B cell (primary cell): ENCODE results near the gene HCN2. TPM values are rescaled to one million over a fixed set of nuclear protein-coding genes. Genes with fewer than 3 reads are reported as not detected.

Experiments
- ATAC-seq: fragments of 200-7000 bp; cut with Tn5 transposase; one replicate; pipeline ENCODE4 v1.10.0; 2021; ENCODE audit warnings: low read depth, mild to moderate bottlenecking, moderate number of reproducible peaks, moderate library complexity
- CTCF ChIA-PET: fragments of 350-600 bp; sonication (Branson Sonifier 250); formaldehyde crosslinking; loops from one replicate; lab custom pipeline; 2021; ENCODE audit warnings: antibody characterized with exemption, inconsistent platforms; lab: Charles Lee
- POLR2A ChIA-PET: fragments of 350-600 bp; sonication (Branson Sonifier 250); formaldehyde crosslinking; loops from one replicate; lab custom pipeline; 2021; ENCODE audit warnings: antibody characterized with exemption; lab: Charles Lee
- DNase-seq: peaks from one replicate; pipeline ENCODE4 v3.0.0; 2013
- H2AFZ ChIP-seq: 2 replicates; pipeline ENCODE4 v1.6.1; 2012; ENCODE audit warnings: mild to moderate bottlenecking, low read depth, low read length; ENCODE audit not compliant: insufficient read depth, poor library complexity, severe bottlenecking
- H3K27ac ChIP-seq, 2 donors: 1 replicate in 1 of 2; 2 replicates in 1 of 2; pipeline ENCODE4 v1.5.1; 2012 to 2013; ENCODE audit warnings: low read length in 2 of 2, mild to moderate bottlenecking in 2 of 2, moderate library complexity in 1 of 2
- H3K27me3 ChIP-seq, 4 experiments: fragments of 200-600 bp in 1 of 4; sonication (generic) in 1 of 4; replicated peaks in 1 of 4; 1 replicate in 2 of 4; 2 replicates in 2 of 4; pipeline versions ENCODE4 v1.6.1 to v1.7.0; 2013 to 2016; ENCODE audit warnings: low read length in 3 of 4, mild to moderate bottlenecking in 2 of 4, mixed read lengths in 1 of 4, moderate library complexity in 1 of 4; ENCODE audit not compliant: insufficient read depth in 4 of 4, control insufficient read depth in 3 of 4; ENCODE audit errors: control extremely low read depth in 1 of 4
- H3K36me3 ChIP-seq, 2 experiments: replicated peaks in 1 of 2; 1 replicate in 1 of 2; 2 replicates in 1 of 2; pipeline versions ENCODE4 v1.6.1 to v1.7.1; 2013; ENCODE audit warnings: low read length in 1 of 2; ENCODE audit not compliant: insufficient read depth in 2 of 2, control insufficient read depth in 1 of 2; ENCODE audit errors: control extremely low read depth in 1 of 2, extremely low read depth in 1 of 2
- H3K4me1 ChIP-seq, 2 donors: fragments of 200-600 bp in 1 of 2; sonication (generic) in 1 of 2; 1 replicate in 1 of 2; 2 replicates in 1 of 2; pipeline versions ENCODE4 v1.5.1 to v1.6.1; 2013 to 2017; ENCODE audit warnings: low read length in 2 of 2; ENCODE audit not compliant: control insufficient read depth in 2 of 2, insufficient read depth in 2 of 2
- H3K4me2 ChIP-seq: replicated peaks from 2 replicates; pipeline ENCODE3; 2012; ENCODE audit warnings: mild to moderate bottlenecking, low read depth, low read length; ENCODE audit not compliant: poor library complexity, severe bottlenecking
- H3K4me3 ChIP-seq, 5 experiments: fragments of 200-600 bp in 1 of 5; sonication (generic) in 1 of 5; 1 replicate in 3 of 5; 2 replicates in 2 of 5; pipeline versions ENCODE4 v1.5.1 to v1.7.0; 2011 to 2016; ENCODE audit warnings: low read length in 4 of 5, mild to moderate bottlenecking in 4 of 5, low read depth in 2 of 5, control low read depth in 1 of 5, moderate library complexity in 1 of 5; ENCODE audit not compliant: insufficient read depth in 1 of 5; ENCODE audit errors: control extremely low read depth in 1 of 5, extremely low read depth in 1 of 5
- H3K79me2 ChIP-seq: fragments of 200-600 bp; sonication (generic); one replicate; pipeline ENCODE4 v1.6.0; 2016; ENCODE audit warnings: low read length; ENCODE audit not compliant: control insufficient read depth, insufficient read depth
- H3K9ac ChIP-seq: fragments of 200-600 bp; sonication (generic); 2 replicates; pipeline ENCODE4 v1.6.1; 2017; ENCODE audit warnings: mild to moderate bottlenecking, low read length, moderate library complexity
- H3K9me3 ChIP-seq, 3 donors: one replicate each; pipeline versions ENCODE4 v1.6.1 to v1.7.1; 2013; ENCODE audit warnings: low read length in 2 of 3; ENCODE audit not compliant: control insufficient read depth in 2 of 3, insufficient read depth in 1 of 3; ENCODE audit errors: control extremely low read depth in 1 of 3
- H4K20me1 ChIP-seq: 2 replicates; pipeline ENCODE4 v1.6.0; 2012; ENCODE audit warnings: mild to moderate bottlenecking, low read length; ENCODE audit not compliant: insufficient read depth, control insufficient read depth, poor library complexity, severe bottlenecking
- H3K27ac Mint-ChIP-seq: one replicate; pipeline ENCODE4 v1.8.0; 2021; ENCODE audit warnings: mixed read lengths
- H3K27me3 Mint-ChIP-seq: one replicate; pipeline ENCODE4 v1.8.0; 2021; ENCODE audit warnings: mixed read lengths
- H3K4me1 Mint-ChIP-seq: one replicate; pipeline ENCODE4 v1.8.0; 2021; ENCODE audit warnings: mixed read lengths
- H3K4me3 Mint-ChIP-seq: one replicate; pipeline ENCODE4 v1.8.0; 2021; ENCODE audit warnings: mixed read lengths
- H3K9me3 Mint-ChIP-seq: one replicate; pipeline ENCODE4 v1.8.0; 2022; ENCODE audit warnings: mixed read lengths; ENCODE audit not compliant: insufficient read depth
- EZH2 ChIP-seq: IDR thresholded peaks from 2 replicates; pipeline ENCODE4 v1.6.1; 2012; ENCODE audit warnings: borderline replicate concordance, low read depth, mild to moderate bottlenecking, moderate library complexity, low read length; ENCODE audit not compliant: insufficient read depth, poor library complexity, severe bottlenecking
- WGBS: methylation state at CpG from one replicate; pipeline ENCODE4 v1.1.5; 2013; ENCODE audit warnings: missing lambda C conversion rate; ENCODE audit not compliant: insufficient coverage; 5-methylcytosine and 5-hydroxymethylcytosine counted together
- intact Hi-C: fragments of 100-400 bp; cut with micrococcal nuclease; formaldehyde crosslinking; loops from one replicate; pipeline ENCODE4 v1.10.0; 2022
- polyA plus RNA-seq: library from polyadenylated mRNA; depleted of rRNA; stranded (reverse); fragments of >200 nt; gene quantifications from 2 replicates; pipeline ENCODE4 v1.2.3, GENCODE V29; 2012
- total RNA-seq, 2 donors: library from RNA; stranded (reverse); fragments of 120-200 nt in 1 of 2; gene quantifications; 1 replicate in 1 of 2; 2 replicates in 1 of 2; pipeline versions ENCODE4 v1.2.3 to v1.2.4, GENCODE V29; 2013 to 2022
- TF ChIP-seq, protein P1 (sequence below): fragments of 200-600 bp; IDR thresholded peaks from one replicate; pipeline ENCODE4 v1.8.0; 2022; ENCODE audit warnings: antibody characterized with exemption, mild to moderate bottlenecking

HCN2 gene
- total and polyA plus RNA-seq, 2 donors (not counting 1 experiment from before 2014, with no cell fraction given): 0.27 to 0.57 TPM

DNA sequence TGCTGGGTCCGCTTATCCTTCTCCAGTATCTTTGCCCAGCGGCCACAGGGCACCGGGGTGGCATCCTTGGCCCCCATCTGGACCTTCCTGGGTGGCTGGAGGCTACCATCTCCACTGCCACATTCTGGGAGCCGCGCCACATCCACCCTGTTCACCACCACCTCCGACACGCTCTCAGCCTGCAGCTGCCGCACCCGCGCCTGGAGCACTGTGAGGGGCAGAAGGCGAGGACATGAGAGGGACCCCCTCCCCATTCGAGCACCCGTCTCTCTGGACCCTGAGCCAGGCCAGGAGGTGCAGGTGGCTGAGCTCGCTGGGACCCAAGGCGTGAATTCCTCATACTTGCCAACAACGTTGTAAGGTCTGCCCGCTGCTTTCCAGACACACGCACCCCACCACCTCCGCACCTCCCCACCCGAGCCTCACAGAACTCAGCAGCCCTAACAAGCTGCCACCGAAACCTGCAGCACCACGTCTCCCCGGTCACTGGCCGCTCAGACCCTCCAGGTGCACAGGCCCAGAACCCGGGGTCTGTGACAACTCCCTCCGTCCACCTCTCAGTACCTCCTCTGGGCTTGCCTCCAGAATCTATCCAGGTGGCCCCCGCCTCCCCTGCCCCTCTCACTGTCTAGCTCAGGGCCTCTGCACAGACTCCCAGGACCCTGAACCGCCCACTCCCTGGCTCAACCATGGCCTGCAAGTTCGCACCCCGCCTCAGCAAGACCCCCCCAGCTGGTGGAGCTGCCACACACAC lies 40.5 kb downstream of the HCN2 start:
- Histone ChIP-seq H3K9me3 (no peaks in the 10 kb centered on the region), H3K4me3 (no peak overlapping the region), H3K4me2 (no peak overlapping the region), H3K27me3 (no peaks in the 10 kb centered on the region), H3K27ac (no peak overlapping the region), H3K9ac (no peak overlapping the region), H2AFZ (no peak overlapping the region), H3K79me2 (peaks cover 64% of the 10 kb centered on the region), H3K4me1 (peaks cover 14 to 24% of the 10 kb centered on the region in 2 donors), H4K20me1 (peaks cover 48% of the 10 kb centered on the region), H3K36me3 (peaks cover 0 to 26% of the 10 kb centered on the region in 2 experiments)
- no peak overlapping the region for H3K27ac Mint-ChIP-seq
- H3K4me1 Mint-ChIP-seq: peaks cover 23% of the 10 kb centered on the region
- TF ChIP-seq EZH2: no peak
- TF ChIP-seq, protein P1, sequence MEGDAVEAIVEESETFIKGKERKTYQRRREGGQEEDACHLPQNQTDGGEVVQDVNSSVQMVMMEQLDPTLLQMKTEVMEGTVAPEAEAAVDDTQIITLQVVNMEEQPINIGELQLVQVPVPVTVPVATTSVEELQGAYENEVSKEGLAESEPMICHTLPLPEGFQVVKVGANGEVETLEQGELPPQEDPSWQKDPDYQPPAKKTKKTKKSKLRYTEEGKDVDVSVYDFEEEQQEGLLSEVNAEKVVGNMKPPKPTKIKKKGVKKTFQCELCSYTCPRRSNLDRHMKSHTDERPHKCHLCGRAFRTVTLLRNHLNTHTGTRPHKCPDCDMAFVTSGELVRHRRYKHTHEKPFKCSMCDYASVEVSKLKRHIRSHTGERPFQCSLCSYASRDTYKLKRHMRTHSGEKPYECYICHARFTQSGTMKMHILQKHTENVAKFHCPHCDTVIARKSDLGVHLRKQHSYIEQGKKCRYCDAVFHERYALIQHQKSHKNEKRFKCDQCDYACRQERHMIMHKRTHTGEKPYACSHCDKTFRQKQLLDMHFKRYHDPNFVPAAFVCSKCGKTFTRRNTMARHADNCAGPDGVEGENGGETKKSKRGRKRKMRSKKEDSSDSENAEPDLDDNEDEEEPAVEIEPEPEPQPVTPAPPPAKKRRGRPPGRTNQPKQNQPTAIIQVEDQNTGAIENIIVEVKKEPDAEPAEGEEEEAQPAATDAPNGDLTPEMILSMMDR: no peak
- WGBS: 98% methylated on average over 30 of the region's 30 CpGs
- ChIA-PET CTCF (no interaction called here), POLR2A (interaction anchor here (0.6 kb wide), 1 partner anchor 209 kb away, joined by 6 read pairs; no protein-coding TSS in a partner anchor)
- ATAC-seq (no peak), DNase-seq (no peak)
- H3K4me3 Mint-ChIP-seq: no peak overlapping the region
- H3K27me3 Mint-ChIP-seq: no peaks in the 10 kb centered on the region
- intact Hi-C loops: no loop called here
- no peaks in the 10 kb centered on the region for H3K9me3 Mint-ChIP-seq

DNA sequence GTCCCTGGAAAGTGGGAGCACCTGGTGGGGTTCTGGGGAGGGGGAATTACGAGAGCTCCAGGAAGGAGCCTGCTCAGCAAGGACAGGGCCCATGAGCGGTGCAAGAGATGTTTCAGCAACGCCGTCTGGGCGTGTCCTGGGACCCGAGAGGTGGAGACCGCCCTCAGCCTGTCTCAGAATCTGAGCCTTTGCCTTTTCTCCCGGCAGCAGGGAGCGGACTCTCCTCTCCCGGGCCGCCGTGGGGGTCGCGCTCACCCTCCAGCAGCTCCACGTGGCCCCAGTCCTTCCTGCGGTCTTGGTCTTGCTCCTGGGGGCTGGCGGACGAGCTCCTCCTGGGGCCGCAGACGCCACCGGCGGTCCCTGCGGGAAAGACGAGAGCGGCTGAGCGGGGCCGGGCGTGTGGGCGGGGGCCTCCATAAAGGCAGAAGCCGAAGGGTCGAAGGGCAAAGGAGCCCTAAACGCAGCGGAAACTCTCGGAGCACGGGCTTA lies 42.9 kb downstream of the HCN2 start:
- H3K4me3 ChIP-seq: peak overlapping the region; percentile 72 to 93 (median 74)
- H3K4me2 ChIP-seq: peak overlapping the region; percentile 90
- Mint-ChIP-seq H3K4me3 (peak overlapping the region; percentile 91), H3K9me3 (no peaks in the 10 kb centered on the region), H3K27me3 (no peaks in the 10 kb centered on the region), H3K27ac (peak overlapping the region; percentile 89), H3K4me1 (peaks cover 32% of the 10 kb centered on the region)
- WGBS: 8% methylated on average over 35 of the region's 35 CpGs
- H3K9me3 ChIP-seq: no peaks in the 10 kb centered on the region
- peaks cover 46% of the 10 kb centered on the region for H4K20me1 ChIP-seq
- intact Hi-C loops: loop anchor here (1.0 to 2.0 kb wide), 3 partner anchors 30 to 60 kb away; partner anchors contain the start of genes BSG and RNF126
- H3K9ac ChIP-seq: peak overlapping the region; percentile 79
- ATAC-seq (no peak), DNase-seq (no peak)
- ChIA-PET CTCF (no interaction called here), POLR2A (no interaction called here)
- TF ChIP-seq, protein P1: no peak
- TF ChIP-seq EZH2: no peak
- H3K79me2 ChIP-seq: peaks cover 62% of the 10 kb centered on the region
- peaks cover 14 to 38% of the 10 kb centered on the region in 2 donors for H3K4me1 ChIP-seq
- peak overlapping the region; percentile 16 to 75 for H3K27ac ChIP-seq
- H3K27me3 ChIP-seq: peaks cover 0 to 2% (median 0%) of the 10 kb centered on the region in 4 experiments
- peak overlapping the region; percentile 87 for H2AFZ ChIP-seq
- peaks cover 0 to 22% of the 10 kb centered on the region in 2 experiments for H3K36me3 ChIP-seq
